ENCODE results near the gene DHX35.

GRCh38 chr20:38968090-38968489 lies 5.9 kb downstream of the DHX35 start:
- TF ChIP-seq POLR2AphosphoS5 (IDR thresholded peaks at IDR 0.05) (peak in 2 of 3 donors; percentile 11 to 23), POLR2A (IDR thresholded peaks at IDR 0.05) (no peak), CTCF (IDR thresholded peaks at IDR 0.05) (no peak)

Measured in stomach (tissue), 4 donors.